Measurements from ENCODE around the gene ADAM23. TPM values are rescaled to one million over a fixed set of nuclear protein-coding genes. Genes with fewer than 3 reads are reported as not detected.

The ADAM23 gene
- total RNA-seq, 1 donor from 2014 or later = 3.7 TPM

GRCh38 chr2:206442474-206442832, 879 bp upstream of the ADAM23 start:
- Histone ChIP-seq H3K9ac (ENCODE audit: low read depth in 1 of 3, low read length in 3 of 3) (peak overlapping the region in 2 of 3 donors; percentile 45 to 66), H3K27me3 (ENCODE audit: control insufficient read depth in 3 of 3, insufficient read depth in 3 of 3, low read length in 3 of 3) (no peaks in the 10 kb centered on the region), H3K4me1 (ENCODE audit: control insufficient read depth in 3 of 3, insufficient read depth in 3 of 3, low read length in 3 of 3) (peaks cover 5 to 11% (median 11%) of the 10 kb centered on the region in 3 donors), H3K9me3 (ENCODE audit: control insufficient read depth in 3 of 3, low read length in 3 of 3) (no peaks in the 10 kb centered on the region), H3K36me3 (ENCODE audit: control insufficient read depth in 3 of 3, insufficient read depth in 3 of 3, low read length in 3 of 3) (no peaks in the 10 kb centered on the region), H3K4me3 (ENCODE audit: low read length in 3 of 3) (peak overlapping the region; percentile 66 to 71 (median 68)), H3K27ac (ENCODE audit: low read depth, low read length) (no peak overlapping the region)

- no peaks in the 10 kb centered on the region for H3K36me3 ChIP-seq (ENCODE audit: control insufficient read depth in 3 of 3, insufficient read depth in 3 of 3, low read length in 3 of 3)
- peaks cover 5 to 11% (median 11%) of the 10 kb centered on the region in 3 donors for H3K4me1 ChIP-seq (ENCODE audit: control insufficient read depth in 3 of 3, insufficient read depth in 3 of 3, low read length in 3 of 3)
- no peaks in the 10 kb centered on the region for H3K9me3 ChIP-seq (ENCODE audit: control insufficient read depth in 3 of 3, low read length in 3 of 3)
- H3K4me3 ChIP-seq (ENCODE audit: low read length in 3 of 3) = peak overlapping the region; percentile 64 to 78 (median 71)
- H3K27me3 ChIP-seq (ENCODE audit: control insufficient read depth in 3 of 3, insufficient read depth in 3 of 3, low read length in 3 of 3) = no peaks in the 10 kb centered on the region
- no peak overlapping the region for H3K27ac ChIP-seq (ENCODE audit: low read depth, low read length)
- peak overlapping the region; percentile 61 to 79 (median 66) for H3K9ac ChIP-seq (ENCODE audit: low read depth in 1 of 3, low read length in 3 of 3)
These were observed 599 bp downstream of the ADAM23 start for GRCh38 chr2:206443735-206444527.

GRCh38 chr2:206445948-206446347, 2.6 kb downstream of the ADAM23 start:
- H3K9ac ChIP-seq (ENCODE audit: low read depth in 1 of 3, low read length in 3 of 3) = no peak overlapping the region
- no peak overlapping the region for H3K27ac ChIP-seq (ENCODE audit: low read depth, low read length)
- no peaks in the 10 kb centered on the region for H3K9me3 ChIP-seq (ENCODE audit: control insufficient read depth in 3 of 3, low read length in 3 of 3)
- H3K4me1 ChIP-seq (ENCODE audit: control insufficient read depth in 3 of 3, insufficient read depth in 3 of 3, low read length in 3 of 3) = peaks cover 5 to 11% (median 11%) of the 10 kb centered on the region in 3 donors
- no peaks in the 10 kb centered on the region for H3K27me3 ChIP-seq (ENCODE audit: control insufficient read depth in 3 of 3, insufficient read depth in 3 of 3, low read length in 3 of 3)
- no peaks in the 10 kb centered on the region for H3K36me3 ChIP-seq (ENCODE audit: control insufficient read depth in 3 of 3, insufficient read depth in 3 of 3, low read length in 3 of 3)
- no peak overlapping the region for H3K4me3 ChIP-seq (ENCODE audit: low read length in 3 of 3)

GRCh38 chr2:206452242-206452641, 8.9 kb downstream of the ADAM23 start:
- Histone ChIP-seq H3K27me3 (ENCODE audit: control insufficient read depth in 3 of 3, insufficient read depth in 3 of 3, low read length in 3 of 3) (no peaks in the 10 kb centered on the region), H3K9me3 (ENCODE audit: control insufficient read depth in 3 of 3, low read length in 3 of 3) (no peaks in the 10 kb centered on the region), H3K4me3 (ENCODE audit: low read length in 3 of 3) (no peak overlapping the region), H3K4me1 (ENCODE audit: control insufficient read depth in 3 of 3, insufficient read depth in 3 of 3, low read length in 3 of 3) (no peaks in the 10 kb centered on the region), H3K9ac (ENCODE audit: low read depth in 1 of 3, low read length in 3 of 3) (no peak overlapping the region), H3K27ac (ENCODE audit: low read depth, low read length) (no peak overlapping the region), H3K36me3 (ENCODE audit: control insufficient read depth in 3 of 3, insufficient read depth in 3 of 3, low read length in 3 of 3) (no peaks in the 10 kb centered on the region)

- Histone ChIP-seq H3K4me1 (ENCODE audit: control insufficient read depth in 3 of 3, insufficient read depth in 3 of 3, low read length in 3 of 3) (no peaks in the 10 kb centered on the region), H3K9ac (ENCODE audit: low read depth in 1 of 3, low read length in 3 of 3) (no peak overlapping the region), H3K36me3 (ENCODE audit: control insufficient read depth in 3 of 3, insufficient read depth in 3 of 3, low read length in 3 of 3) (no peaks in the 10 kb centered on the region), H3K27me3 (ENCODE audit: control insufficient read depth in 3 of 3, insufficient read depth in 3 of 3, low read length in 3 of 3) (no peaks in the 10 kb centered on the region), H3K4me3 (ENCODE audit: low read length in 3 of 3) (no peak overlapping the region), H3K9me3 (ENCODE audit: control insufficient read depth in 3 of 3, low read length in 3 of 3) (no peaks in the 10 kb centered on the region), H3K27ac (ENCODE audit: low read depth, low read length) (no peak overlapping the region)
These were observed 9.4 kb downstream of the ADAM23 start for GRCh38 chr2:206452750-206453149.

- H3K27ac ChIP-seq (ENCODE audit: low read depth, low read length) = no peak overlapping the region
- H3K4me1 ChIP-seq (ENCODE audit: control insufficient read depth in 3 of 3, insufficient read depth in 3 of 3, low read length in 3 of 3) = no peaks in the 10 kb centered on the region
- no peaks in the 10 kb centered on the region for H3K27me3 ChIP-seq (ENCODE audit: control insufficient read depth in 3 of 3, insufficient read depth in 3 of 3, low read length in 3 of 3)
- H3K36me3 ChIP-seq (ENCODE audit: control insufficient read depth in 3 of 3, insufficient read depth in 3 of 3, low read length in 3 of 3) = no peaks in the 10 kb centered on the region
- no peak overlapping the region for H3K9ac ChIP-seq (ENCODE audit: low read depth in 1 of 3, low read length in 3 of 3)
- H3K9me3 ChIP-seq (ENCODE audit: control insufficient read depth in 3 of 3, low read length in 3 of 3) = no peaks in the 10 kb centered on the region
- no peak overlapping the region for H3K4me3 ChIP-seq (ENCODE audit: low read length in 3 of 3)
These were observed 12.9 kb downstream of the ADAM23 start for GRCh38 chr2:206456078-206456754.

- H3K4me3 ChIP-seq (ENCODE audit: low read length in 3 of 3) = no peak overlapping the region
- no peaks in the 10 kb centered on the region for H3K9me3 ChIP-seq (ENCODE audit: control insufficient read depth in 3 of 3, low read length in 3 of 3)
- no peaks in the 10 kb centered on the region for H3K27me3 ChIP-seq (ENCODE audit: control insufficient read depth in 3 of 3, insufficient read depth in 3 of 3, low read length in 3 of 3)
- H3K9ac ChIP-seq (ENCODE audit: low read depth in 1 of 3, low read length in 3 of 3) = no peak overlapping the region
- H3K36me3 ChIP-seq (ENCODE audit: control insufficient read depth in 3 of 3, insufficient read depth in 3 of 3, low read length in 3 of 3) = no peaks in the 10 kb centered on the region
- H3K27ac ChIP-seq (ENCODE audit: low read depth, low read length) = no peak overlapping the region
- no peaks in the 10 kb centered on the region for H3K4me1 ChIP-seq (ENCODE audit: control insufficient read depth in 3 of 3, insufficient read depth in 3 of 3, low read length in 3 of 3)
These were observed 13.9 kb downstream of the ADAM23 start for GRCh38 chr2:206457188-206457634.

GRCh38 chr2:206462240-206462854, 19.0 kb downstream of the ADAM23 start:
- Histone ChIP-seq H3K27ac (ENCODE audit: low read depth, low read length) (no peak overlapping the region), H3K36me3 (ENCODE audit: control insufficient read depth in 3 of 3, insufficient read depth in 3 of 3, low read length in 3 of 3) (no peaks in the 10 kb centered on the region), H3K4me3 (ENCODE audit: low read length in 3 of 3) (no peak overlapping the region), H3K9ac (ENCODE audit: low read depth in 1 of 3, low read length in 3 of 3) (no peak overlapping the region), H3K9me3 (ENCODE audit: control insufficient read depth in 3 of 3, low read length in 3 of 3) (no peaks in the 10 kb centered on the region), H3K4me1 (ENCODE audit: control insufficient read depth in 3 of 3, insufficient read depth in 3 of 3, low read length in 3 of 3) (no peaks in the 10 kb centered on the region), H3K27me3 (ENCODE audit: control insufficient read depth in 3 of 3, insufficient read depth in 3 of 3, low read length in 3 of 3) (no peaks in the 10 kb centered on the region)

GRCh38 chr2:206463685-206464084, 20.4 kb downstream of the ADAM23 start:
- H3K9me3 ChIP-seq (ENCODE audit: control insufficient read depth in 3 of 3, low read length in 3 of 3) = no peaks in the 10 kb centered on the region
- no peak overlapping the region for H3K4me3 ChIP-seq (ENCODE audit: low read length in 3 of 3)
- no peaks in the 10 kb centered on the region for H3K27me3 ChIP-seq (ENCODE audit: control insufficient read depth in 3 of 3, insufficient read depth in 3 of 3, low read length in 3 of 3)
- no peaks in the 10 kb centered on the region for H3K4me1 ChIP-seq (ENCODE audit: control insufficient read depth in 3 of 3, insufficient read depth in 3 of 3, low read length in 3 of 3)
- H3K27ac ChIP-seq (ENCODE audit: low read depth, low read length) = no peak overlapping the region
- no peak overlapping the region for H3K9ac ChIP-seq (ENCODE audit: low read depth in 1 of 3, low read length in 3 of 3)
- H3K36me3 ChIP-seq (ENCODE audit: control insufficient read depth in 3 of 3, insufficient read depth in 3 of 3, low read length in 3 of 3) = no peaks in the 10 kb centered on the region

- Histone ChIP-seq H3K27me3 (ENCODE audit: control insufficient read depth in 3 of 3, insufficient read depth in 3 of 3, low read length in 3 of 3) (no peaks in the 10 kb centered on the region), H3K4me1 (ENCODE audit: control insufficient read depth in 3 of 3, insufficient read depth in 3 of 3, low read length in 3 of 3) (no peaks in the 10 kb centered on the region), H3K9ac (ENCODE audit: low read depth in 1 of 3, low read length in 3 of 3) (no peak overlapping the region), H3K9me3 (ENCODE audit: control insufficient read depth in 3 of 3, low read length in 3 of 3) (no peaks in the 10 kb centered on the region), H3K27ac (ENCODE audit: low read depth, low read length) (no peak overlapping the region), H3K4me3 (ENCODE audit: low read length in 3 of 3) (no peak overlapping the region), H3K36me3 (ENCODE audit: control insufficient read depth in 3 of 3, insufficient read depth in 3 of 3, low read length in 3 of 3) (no peaks in the 10 kb centered on the region)
These were observed 21.3 kb downstream of the ADAM23 start for GRCh38 chr2:206464597-206464996.

All from skeletal muscle tissue (tissue), 4 donors.